Karpas-422 (cell line): ENCODE measurements around the gene ASTN1. TPM values are rescaled to one million over a fixed set of nuclear protein-coding genes. Genes with fewer than 3 reads are reported as not detected.

Experiments
- DNase-seq: peaks from one replicate; pipeline ENCODE4 v3.0.0-alpha.2; 2015
- H2AFZ ChIP-seq: fragments of 200-600 bp; sonication (generic); 2 replicates; pipeline ENCODE4 v1.6.1; 2014; ENCODE audit warnings: antibody characterized with exemption, low read length, mixed read lengths
- H3K27ac ChIP-seq: fragments of 200-600 bp; sonication (generic); 2 replicates; pipeline ENCODE4 v1.5.1; 2014; ENCODE audit warnings: mild to moderate bottlenecking, low read length, moderate library complexity
- H3K27me3 ChIP-seq: fragments of 200-600 bp; sonication (generic); 2 replicates; pipeline ENCODE4 v1.6.1; 2014; ENCODE audit warnings: low read length, mixed read lengths
- H3K36me3 ChIP-seq: fragments of 200-600 bp; sonication (generic); 2 replicates; pipeline ENCODE4 v1.6.1; 2014; ENCODE audit warnings: low read length, mixed read lengths; ENCODE audit not compliant: insufficient read depth
- H3K4me1 ChIP-seq: fragments of 200-600 bp; sonication (generic); 2 replicates; pipeline ENCODE4 v1.6.1; 2014; ENCODE audit warnings: mild to moderate bottlenecking, low read length, mixed read lengths
- H3K4me2 ChIP-seq: fragments of 200-600 bp; sonication (generic); 2 replicates; pipeline ENCODE4 v1.6.1; 2014; ENCODE audit warnings: low read length, low read depth, mild to moderate bottlenecking; ENCODE audit not compliant: poor library complexity, severe bottlenecking
- H3K4me3 ChIP-seq: fragments of 200-600 bp; sonication (generic); 2 replicates; pipeline ENCODE4 v1.5.1; 2014; ENCODE audit warnings: mild to moderate bottlenecking, antibody characterized with exemption, low read length, mixed read lengths
- H3K79me2 ChIP-seq: fragments of 200-600 bp; sonication (generic); 2 replicates; pipeline ENCODE4 v1.6.1; 2014; ENCODE audit warnings: mild to moderate bottlenecking, low read length, mixed read lengths
- H3K9ac ChIP-seq: fragments of 200-600 bp; sonication (generic); 2 replicates; pipeline ENCODE4 v1.6.0; 2014; ENCODE audit warnings: low read length
- H3K9me2 ChIP-seq: fragments of 200-600 bp; sonication (generic), shearing (Covaris generic); replicated peaks from 2 replicates; pipeline ENCODE4 v1.6.0; 2014; ENCODE audit warnings: mild to moderate bottlenecking, low read length, moderate library complexity; ENCODE audit not compliant: insufficient read depth
- H3K9me3 ChIP-seq: fragments of 300-700, 200-600 bp; sonication (generic); 2 replicates; pipeline ENCODE4 v1.6.1; 2014; ENCODE audit warnings: low read length, mixed read lengths
- H4K20me1 ChIP-seq: fragments of 200-600 bp; sonication (generic); 2 replicates; pipeline ENCODE4 v1.6.1; 2014; ENCODE audit warnings: mild to moderate bottlenecking, antibody characterized with exemption, low read length, low read depth; ENCODE audit not compliant: insufficient read depth
- total RNA-seq: library from RNA; depleted of rRNA; stranded (reverse); fragments of >200 nt; shearing (Covaris generic); gene quantifications from 2 replicates; pipeline ENCODE4 v1.2.3, GENCODE V29; 2014; ENCODE audit warnings: low replicate concordance

The ASTN1 gene
- total RNA-seq, 1 experiment from 2014 or later = not detected

GRCh38 chr1:176884911-176885310 is 279.6 kb downstream of the ASTN1 start:
- no peaks in the 10 kb centered on the region for H3K36me3 ChIP-seq
- H4K20me1 ChIP-seq = no peaks in the 10 kb centered on the region
- no peak overlapping the region for H3K27ac ChIP-seq
- no peak for DNase-seq
- no peak overlapping the region for H2AFZ ChIP-seq
- no peaks in the 10 kb centered on the region for H3K27me3 ChIP-seq
- no peaks in the 10 kb centered on the region for H3K79me2 ChIP-seq
- H3K9me3 ChIP-seq = no peaks in the 10 kb centered on the region
- H3K9ac ChIP-seq = no peak overlapping the region
- H3K4me1 ChIP-seq = no peaks in the 10 kb centered on the region
- H3K4me3 ChIP-seq = no peak overlapping the region
- no peak overlapping the region for H3K4me2 ChIP-seq
- no peaks in the 10 kb centered on the region for H3K9me2 ChIP-seq

GRCh38 chr1:176884286-176884685 is 280.2 kb downstream of the ASTN1 start:
- H3K4me2 ChIP-seq = no peak overlapping the region
- no peaks in the 10 kb centered on the region for H3K27me3 ChIP-seq
- H3K9ac ChIP-seq = no peak overlapping the region
- H2AFZ ChIP-seq = no peak overlapping the region
- H3K9me2 ChIP-seq = no peaks in the 10 kb centered on the region
- no peaks in the 10 kb centered on the region for H3K9me3 ChIP-seq
- no peaks in the 10 kb centered on the region for H3K79me2 ChIP-seq
- no peaks in the 10 kb centered on the region for H4K20me1 ChIP-seq
- H3K27ac ChIP-seq = no peak overlapping the region
- no peaks in the 10 kb centered on the region for H3K4me1 ChIP-seq
- H3K36me3 ChIP-seq = no peaks in the 10 kb centered on the region
- no peak overlapping the region for H3K4me3 ChIP-seq
- no peak for DNase-seq

GRCh38 chr1:176880955-176881595 is 283.4 kb downstream of the ASTN1 start:
- Histone ChIP-seq H3K9me3 (no peaks in the 10 kb centered on the region), H3K4me2 (no peak overlapping the region), H3K36me3 (no peaks in the 10 kb centered on the region), H3K27me3 (no peaks in the 10 kb centered on the region), H4K20me1 (no peaks in the 10 kb centered on the region), H3K27ac (no peak overlapping the region), H3K9ac (no peak overlapping the region), H3K9me2 (no peaks in the 10 kb centered on the region), H3K4me3 (no peak overlapping the region), H3K4me1 (peaks cover 6% of the 10 kb centered on the region; the same call in 1 of the 2 replicates), H2AFZ (no peak overlapping the region), H3K79me2 (no peaks in the 10 kb centered on the region)
- peak; percentile 80 for DNase-seq

- Histone ChIP-seq H2AFZ (no peak overlapping the region), H3K9me3 (no peaks in the 10 kb centered on the region), H3K4me1 (peaks cover 6% of the 10 kb centered on the region; the same call in 1 of the 2 replicates), H3K9ac (no peak overlapping the region), H3K27ac (no peak overlapping the region), H3K79me2 (no peaks in the 10 kb centered on the region), H3K27me3 (no peaks in the 10 kb centered on the region), H3K4me3 (no peak overlapping the region), H4K20me1 (no peaks in the 10 kb centered on the region), H3K36me3 (no peaks in the 10 kb centered on the region), H3K9me2 (no peaks in the 10 kb centered on the region), H3K4me2 (no peak overlapping the region)
- DNase-seq = no peak
Observed at GRCh38 chr1:176879784-176880620, 284.5 kb downstream of the ASTN1 start.

GRCh38 chr1:176878750-176879536 is 285.6 kb downstream of the ASTN1 start:
- Histone ChIP-seq H2AFZ (no peak overlapping the region), H3K9me3 (no peaks in the 10 kb centered on the region), H3K9ac (no peak overlapping the region)

GRCh38 chr1:176877557-176877956 is 287.0 kb downstream of the ASTN1 start:
- no peaks in the 10 kb centered on the region for H3K9me2 ChIP-seq
- H2AFZ ChIP-seq = no peak overlapping the region
- H4K20me1 ChIP-seq = no peaks in the 10 kb centered on the region
- peaks cover 6% of the 10 kb centered on the region; the same call in 1 of the 2 replicates for H3K4me1 ChIP-seq
- H3K79me2 ChIP-seq = no peaks in the 10 kb centered on the region
- H3K4me2 ChIP-seq = no peak overlapping the region
- H3K9ac ChIP-seq = no peak overlapping the region
- H3K4me3 ChIP-seq = no peak overlapping the region
- no peak for DNase-seq
- H3K9me3 ChIP-seq = no peaks in the 10 kb centered on the region
- no peaks in the 10 kb centered on the region for H3K27me3 ChIP-seq
- no peak overlapping the region for H3K27ac ChIP-seq
- no peaks in the 10 kb centered on the region for H3K36me3 ChIP-seq

More at GRCh38 chr1:176878750-176879536, 285.6 kb downstream of the ASTN1 start:
- Histone ChIP-seq H3K27ac (no peak overlapping the region), H3K4me2 (no peak overlapping the region), H3K79me2 (no peaks in the 10 kb centered on the region), H3K4me3 (no peak overlapping the region), H3K4me1 (peaks cover 6% of the 10 kb centered on the region; the same call in 1 of the 2 replicates), H3K27me3 (no peaks in the 10 kb centered on the region), H3K9me2 (no peaks in the 10 kb centered on the region), H4K20me1 (no peaks in the 10 kb centered on the region), H3K36me3 (no peaks in the 10 kb centered on the region)
- peak; percentile 45 for DNase-seq

GRCh38 chr1:176876966-176877515 is 287.5 kb downstream of the ASTN1 start:
- Histone ChIP-seq H3K9ac (no peak overlapping the region), H3K4me1 (peaks cover 6% of the 10 kb centered on the region; the same call in 1 of the 2 replicates), H3K4me2 (no peak overlapping the region), H3K79me2 (no peaks in the 10 kb centered on the region), H3K27ac (no peak overlapping the region), H3K4me3 (no peak overlapping the region), H4K20me1 (no peaks in the 10 kb centered on the region), H3K9me3 (no peaks in the 10 kb centered on the region), H2AFZ (no peak overlapping the region), H3K9me2 (no peaks in the 10 kb centered on the region), H3K27me3 (no peaks in the 10 kb centered on the region), H3K36me3 (no peaks in the 10 kb centered on the region)
- DNase-seq = peak; percentile 73
